Vagina (tissue), 2 donors: Measurements from ENCODE around the gene CHI3L1. TPM values are rescaled to one million over a fixed set of nuclear protein-coding genes. Genes with fewer than 3 reads are reported as not detected.

Experiments used
- DNase-seq, 2 donors: peaks; one replicate each; pipeline ENCODE4 v3.0.0-alpha.2; 2017; ENCODE audit errors: extremely low spot score in 2 of 2
- H3K27ac ChIP-seq: fragments of 200-600 bp; sonication (generic); one replicate; pipeline ENCODE4 v1.5.1; 2019
- H3K27me3 ChIP-seq: fragments of 200-600 bp; sonication (generic); one replicate; pipeline ENCODE4 v1.5.1; 2019
- H3K36me3 ChIP-seq, 2 donors: fragments of 200-600 bp; sonication (generic); one replicate each; pipeline ENCODE4 v1.5.1; 2017 to 2019
- H3K4me1 ChIP-seq: fragments of 200-600 bp; sonication (generic); one replicate; pipeline ENCODE4 v1.5.1; 2019
- H3K4me3 ChIP-seq, 2 donors: fragments of 200-600 bp; sonication (generic); 1 replicate in 1 of 2; 2 replicates in 1 of 2; pipeline ENCODE4 v1.5.1; 2016 to 2019
- H3K9me3 ChIP-seq: fragments of 200-600 bp; sonication (generic); one replicate; pipeline ENCODE4 v1.5.1; 2019
- POLR2A ChIP-seq, 2 donors: fragments of 450-650 bp; IDR thresholded peaks; one replicate each; pipeline ENCODE4 v1.6.1; 2017; ENCODE audit warnings: antibody characterized with exemption in 2 of 2, mild to moderate bottlenecking in 2 of 2, moderate library complexity in 2 of 2
- POLR2AphosphoS5 ChIP-seq, 2 donors: sonication (generic); formaldehyde crosslinking; IDR thresholded peaks; one replicate each; pipeline ENCODE4 v1.9.0; 2017; ENCODE audit warnings: antibody characterized with exemption in 2 of 2, mild to moderate bottlenecking in 2 of 2, low read depth in 1 of 2; ENCODE audit not compliant: insufficient read depth in 1 of 2
- intact Hi-C: fragments of 100-400 bp; cut with DNase I; formaldehyde crosslinking; loops from one replicate; pipeline ENCODE4 v1.15.1; 2023
- total RNA-seq: library from RNA; depleted of rRNA; stranded (reverse); fragments of >200 nt; gene quantifications from one replicate; pipeline ENCODE4 v1.2.3, GENCODE V29; 2016
- TF ChIP-seq, protein P1 (sequence below), 3 experiments: fragments of 450-650 bp in 2 of 3; fragments of 200-600 bp in 1 of 3; sonication (generic) in 1 of 3; IDR thresholded peaks; one replicate each; pipeline ENCODE4 v1.5.1; 2017 to 2019; ENCODE audit warnings: antibody characterized with exemption in 3 of 3, mild to moderate bottlenecking in 2 of 3, moderate library complexity in 2 of 3

CHI3L1 gene
- total RNA-seq, 1 donor from 2014 or later: 51.3 TPM

DNA sequence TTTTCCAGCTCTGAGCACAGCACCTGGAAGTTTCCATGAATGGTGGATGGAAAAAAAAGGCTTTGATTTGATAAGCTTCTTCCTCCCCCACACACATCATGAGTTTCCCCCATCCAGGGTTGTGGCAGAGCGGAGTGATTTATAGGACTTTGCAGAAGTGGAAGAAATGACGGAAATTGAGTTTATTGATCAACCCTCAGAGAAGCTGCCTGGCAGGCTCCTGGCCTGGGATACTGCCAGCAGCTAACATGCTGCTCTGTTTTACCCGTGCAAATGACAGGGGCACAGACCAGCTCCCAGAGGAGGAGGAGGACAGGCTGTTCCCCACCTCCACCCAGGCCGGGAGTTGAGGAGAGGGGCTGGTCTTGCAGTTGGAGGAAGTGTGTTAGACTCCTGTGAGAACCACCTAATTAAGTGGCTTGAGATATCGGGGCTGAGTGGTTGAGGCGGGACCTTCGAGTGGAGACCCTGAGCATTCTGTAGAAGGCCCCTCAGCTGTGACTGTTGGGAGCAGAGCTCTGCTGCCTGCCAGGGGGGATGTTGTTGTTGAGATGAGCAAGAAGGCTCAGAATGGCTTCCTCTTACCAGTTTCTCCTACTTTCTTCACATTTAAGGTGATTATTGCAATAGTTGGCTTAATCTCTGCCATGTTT is 37.2 kb downstream of the CHI3L1 start:
- Histone ChIP-seq H3K9me3 (no peaks in the 10 kb centered on the region), H3K27ac (no peak overlapping the region), H3K27me3 (no peaks in the 10 kb centered on the region), H3K4me3 (no peak overlapping the region), H3K36me3 (no peaks in the 10 kb centered on the region), H3K4me1 (no peaks in the 10 kb centered on the region)
- TF ChIP-seq, protein P1, sequence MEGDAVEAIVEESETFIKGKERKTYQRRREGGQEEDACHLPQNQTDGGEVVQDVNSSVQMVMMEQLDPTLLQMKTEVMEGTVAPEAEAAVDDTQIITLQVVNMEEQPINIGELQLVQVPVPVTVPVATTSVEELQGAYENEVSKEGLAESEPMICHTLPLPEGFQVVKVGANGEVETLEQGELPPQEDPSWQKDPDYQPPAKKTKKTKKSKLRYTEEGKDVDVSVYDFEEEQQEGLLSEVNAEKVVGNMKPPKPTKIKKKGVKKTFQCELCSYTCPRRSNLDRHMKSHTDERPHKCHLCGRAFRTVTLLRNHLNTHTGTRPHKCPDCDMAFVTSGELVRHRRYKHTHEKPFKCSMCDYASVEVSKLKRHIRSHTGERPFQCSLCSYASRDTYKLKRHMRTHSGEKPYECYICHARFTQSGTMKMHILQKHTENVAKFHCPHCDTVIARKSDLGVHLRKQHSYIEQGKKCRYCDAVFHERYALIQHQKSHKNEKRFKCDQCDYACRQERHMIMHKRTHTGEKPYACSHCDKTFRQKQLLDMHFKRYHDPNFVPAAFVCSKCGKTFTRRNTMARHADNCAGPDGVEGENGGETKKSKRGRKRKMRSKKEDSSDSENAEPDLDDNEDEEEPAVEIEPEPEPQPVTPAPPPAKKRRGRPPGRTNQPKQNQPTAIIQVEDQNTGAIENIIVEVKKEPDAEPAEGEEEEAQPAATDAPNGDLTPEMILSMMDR (IDR thresholded peaks at IDR 0.05): no peak
- no peak for TF ChIP-seq POLR2AphosphoS5 (IDR thresholded peaks at IDR 0.05; ENCODE audit: insufficient read depth in 1 of 2, low read depth in 1 of 2)
- no peak for TF ChIP-seq POLR2A (IDR thresholded peaks at IDR 0.05)
- no peak for DNase-seq
- intact Hi-C loops: no loop called here

DNA sequence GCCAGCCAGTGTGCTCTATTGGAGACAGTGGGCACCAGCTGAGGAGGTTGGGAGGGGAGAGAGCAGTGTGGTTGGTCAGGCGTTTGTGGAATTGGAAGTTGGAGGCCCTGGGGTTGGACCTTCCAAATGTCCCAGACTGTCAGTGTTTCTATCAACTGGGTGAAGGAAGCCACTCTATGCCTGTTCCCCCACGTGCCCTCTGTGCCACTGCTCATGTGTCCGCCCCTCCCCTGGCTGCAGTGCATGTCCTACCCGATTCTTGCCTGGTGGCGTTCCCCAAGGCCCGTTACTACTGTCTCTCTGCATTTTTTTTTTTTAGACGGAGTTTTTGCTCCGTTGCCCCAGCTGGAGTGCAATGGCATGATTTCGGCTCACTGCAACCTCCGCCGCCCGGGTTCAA is 37.9 kb downstream of the CHI3L1 start:
- no peaks in the 10 kb centered on the region for H3K27me3 ChIP-seq
- DNase-seq: no peak
- no peaks in the 10 kb centered on the region for H3K4me1 ChIP-seq
- H3K27ac ChIP-seq: no peak overlapping the region
- no peaks in the 10 kb centered on the region for H3K9me3 ChIP-seq
- no peak overlapping the region for H3K4me3 ChIP-seq
- intact Hi-C loops: no loop called here
- no peaks in the 10 kb centered on the region for H3K36me3 ChIP-seq
- TF ChIP-seq, protein P1 (IDR thresholded peaks at IDR 0.05): no peak
- no peak for TF ChIP-seq POLR2AphosphoS5 (IDR thresholded peaks at IDR 0.05; ENCODE audit: insufficient read depth in 1 of 2, low read depth in 1 of 2)
- TF ChIP-seq POLR2A (IDR thresholded peaks at IDR 0.05): no peak

DNA sequence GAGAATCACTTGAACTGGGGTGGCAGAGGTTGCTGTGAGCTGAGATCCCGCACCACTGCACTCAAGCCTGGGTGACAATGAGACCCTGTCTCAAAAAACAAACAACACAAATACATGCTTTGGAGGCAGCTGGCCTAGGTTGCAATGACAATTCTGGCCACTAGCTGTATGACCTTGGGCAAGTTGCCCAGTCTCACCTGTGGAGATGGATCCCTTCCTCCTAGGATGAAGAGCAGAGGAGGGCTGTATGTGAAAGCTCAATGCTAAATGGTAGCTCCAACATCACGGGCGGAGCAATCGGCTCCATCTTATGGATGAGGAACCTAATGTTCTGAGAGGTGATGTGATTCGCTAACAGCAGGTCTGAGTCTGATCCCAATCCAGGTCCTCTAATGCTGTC is 38.4 kb downstream of the CHI3L1 start:
- Histone ChIP-seq H3K4me1 (no peaks in the 10 kb centered on the region), H3K27ac (no peak overlapping the region), H3K4me3 (no peak overlapping the region), H3K27me3 (no peaks in the 10 kb centered on the region), H3K9me3 (no peaks in the 10 kb centered on the region), H3K36me3 (no peaks in the 10 kb centered on the region)
- intact Hi-C loops: no loop called here
- TF ChIP-seq POLR2A (IDR thresholded peaks at IDR 0.05) (no peak), POLR2AphosphoS5 (IDR thresholded peaks at IDR 0.05; ENCODE audit: insufficient read depth in 1 of 2, low read depth in 1 of 2) (no peak)
- TF ChIP-seq, protein P1 (IDR thresholded peaks at IDR 0.05): no peak
- no peak for DNase-seq

DNA sequence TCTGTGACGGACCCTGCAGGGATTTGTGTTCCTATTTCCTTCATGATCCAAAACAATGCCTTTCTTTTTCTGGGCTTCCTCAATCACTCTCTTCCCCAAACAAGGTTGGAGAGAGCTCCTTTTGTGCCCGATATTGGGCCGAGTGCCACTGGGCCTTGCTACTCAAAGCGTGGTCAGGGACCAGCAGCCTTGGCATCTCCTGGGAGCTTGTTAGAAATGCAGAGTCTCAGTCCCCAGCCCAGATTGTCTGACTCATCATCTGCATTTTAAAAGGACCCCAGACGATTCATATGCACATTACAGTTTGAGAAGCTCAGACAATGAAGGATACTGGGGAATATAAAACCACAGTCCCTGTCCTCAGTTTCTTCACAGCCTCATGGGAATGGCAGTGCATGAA is 39.1 kb downstream of the CHI3L1 start:
- Histone ChIP-seq H3K9me3 (no peaks in the 10 kb centered on the region), H3K27me3 (no peaks in the 10 kb centered on the region), H3K27ac (no peak overlapping the region), H3K4me3 (no peak overlapping the region), H3K36me3 (no peaks in the 10 kb centered on the region), H3K4me1 (no peaks in the 10 kb centered on the region)
- no peak for DNase-seq
- intact Hi-C loops: no loop called here
- TF ChIP-seq POLR2AphosphoS5 (IDR thresholded peaks at IDR 0.05; ENCODE audit: insufficient read depth in 1 of 2, low read depth in 1 of 2): no peak
- TF ChIP-seq, protein P1 (IDR thresholded peaks at IDR 0.05): no peak
- TF ChIP-seq POLR2A (IDR thresholded peaks at IDR 0.05): no peak

DNA sequence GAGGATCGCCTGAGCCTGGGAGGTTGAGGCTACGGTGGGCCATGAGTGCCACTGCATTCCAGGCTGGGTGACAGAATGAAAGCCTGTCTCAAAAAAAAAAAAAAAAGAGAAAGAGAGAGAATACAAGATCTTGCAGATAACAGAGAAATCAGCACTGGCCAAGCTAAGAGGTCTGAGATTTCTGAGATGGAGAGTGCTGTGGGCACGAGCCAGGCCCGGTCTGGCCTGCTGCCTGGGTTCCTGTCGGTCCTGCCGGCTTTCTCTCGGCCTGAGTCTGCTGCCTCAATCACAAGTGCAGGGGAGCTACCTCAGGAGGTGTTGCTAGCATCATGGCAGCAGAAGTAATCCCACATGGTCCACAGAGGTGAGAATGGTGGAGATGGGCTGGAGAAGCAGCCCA is 40.0 kb downstream of the CHI3L1 start:
- TF ChIP-seq, protein P1 (IDR thresholded peaks at IDR 0.05): no peak
- TF ChIP-seq POLR2A (IDR thresholded peaks at IDR 0.05): no peak
- TF ChIP-seq POLR2AphosphoS5 (IDR thresholded peaks at IDR 0.05; ENCODE audit: insufficient read depth in 1 of 2, low read depth in 1 of 2): no peak
- DNase-seq: no peak
- Histone ChIP-seq H3K36me3 (no peaks in the 10 kb centered on the region), H3K4me3 (no peak overlapping the region), H3K9me3 (no peaks in the 10 kb centered on the region), H3K4me1 (no peaks in the 10 kb centered on the region), H3K27me3 (no peaks in the 10 kb centered on the region), H3K27ac (no peak overlapping the region)
- intact Hi-C loops: no loop called here
